Thymus (tissue), 11 donors: ENCODE data around the gene CPS1. TPM values are rescaled to one million over a fixed set of nuclear protein-coding genes. Genes with fewer than 3 reads are reported as not detected.

Experiments
- DNase-seq, 9 donors: peaks; one replicate each; pipeline ENCODE4 v3.0.0-alpha.2; 2013; ENCODE audit warnings: low spot score in 9 of 9, low read depth in 6 of 9, missing footprints in 1 of 9
- H3K27ac ChIP-seq, 2 donors: one replicate each; pipeline ENCODE4 v1.5.1; 2013; ENCODE audit warnings: control low read depth in 1 of 2, low read depth in 1 of 2, low read length in 1 of 2, mild to moderate bottlenecking in 1 of 2, moderate library complexity in 1 of 2
- H3K27me3 ChIP-seq, 2 donors: one replicate each; pipeline ENCODE4 v1.5.1; 2013; ENCODE audit warnings: low read length in 1 of 2; ENCODE audit not compliant: control insufficient read depth in 2 of 2, insufficient read depth in 1 of 2
- H3K36me3 ChIP-seq, 2 donors: one replicate each; pipeline ENCODE4 v1.5.1; 2013; ENCODE audit warnings: low read length in 1 of 2, mild to moderate bottlenecking in 1 of 2, moderate library complexity in 1 of 2; ENCODE audit not compliant: control insufficient read depth in 2 of 2, insufficient read depth in 2 of 2
- H3K4me1 ChIP-seq, 2 donors: one replicate each; pipeline ENCODE4 v1.5.1; 2013; ENCODE audit warnings: low read length in 2 of 2; ENCODE audit not compliant: control insufficient read depth in 2 of 2, insufficient read depth in 2 of 2
- H3K4me3 ChIP-seq, 2 donors: one replicate each; pipeline ENCODE4 v1.5.1; 2013; ENCODE audit warnings: low read length in 2 of 2, control low read depth in 1 of 2, mild to moderate bottlenecking in 1 of 2
- H3K9me3 ChIP-seq, 2 donors: one replicate each; pipeline ENCODE4 v1.5.1; 2013; ENCODE audit warnings: low read length in 1 of 2, mild to moderate bottlenecking in 1 of 2; ENCODE audit not compliant: control insufficient read depth in 2 of 2, insufficient read depth in 1 of 2
- WGBS: extraction: QIAGEN DNeasy Blood & Tissue Kit; methylation state at CpG from one replicate; pipeline ENCODE4 v1.1.7; 2013; 5-methylcytosine and 5-hydroxymethylcytosine counted together
- polyA plus RNA-seq: library from polyadenylated mRNA; stranded (reverse); fragments of 200-250 nt; gene quantifications from one replicate; pipeline ENCODE4 v1.2.3, GENCODE V29; 2013
- total RNA-seq: library from RNA; stranded (reverse); fragments of 120-200 nt; gene quantifications from one replicate; pipeline ENCODE4 v1.2.4, GENCODE V29; 2013
- donor health status: healthy.

CPS1 gene
- total and polyA plus RNA-seq, 2 donors, result 1.1 to 1.4 TPM

GRCh38 chr2:210671065-210671464, 114.7 kb downstream of the CPS1 start:
- Histone ChIP-seq H3K27me3 (no peaks in the 10 kb centered on the region), H3K36me3 (no peaks in the 10 kb centered on the region), H3K4me1 (no peaks in the 10 kb centered on the region), H3K9me3 (no peaks in the 10 kb centered on the region), H3K4me3 (no peak overlapping the region), H3K27ac (no peak overlapping the region)
- WGBS, result 93% methylated on average over 3 of the region's 3 CpGs
- DNase-seq, result no peak

- Histone ChIP-seq H3K9me3 (no peaks in the 10 kb centered on the region), H3K27me3 (no peaks in the 10 kb centered on the region), H3K27ac (no peak overlapping the region), H3K36me3 (no peaks in the 10 kb centered on the region), H3K4me1 (no peaks in the 10 kb centered on the region), H3K4me3 (no peak overlapping the region)
- DNase-seq, result no peak
- WGBS, result 96% methylated on average over 1 of the region's 1 CpG
Observed at GRCh38 chr2:210673117-210673516, 116.7 kb downstream of the CPS1 start.

DNA sequence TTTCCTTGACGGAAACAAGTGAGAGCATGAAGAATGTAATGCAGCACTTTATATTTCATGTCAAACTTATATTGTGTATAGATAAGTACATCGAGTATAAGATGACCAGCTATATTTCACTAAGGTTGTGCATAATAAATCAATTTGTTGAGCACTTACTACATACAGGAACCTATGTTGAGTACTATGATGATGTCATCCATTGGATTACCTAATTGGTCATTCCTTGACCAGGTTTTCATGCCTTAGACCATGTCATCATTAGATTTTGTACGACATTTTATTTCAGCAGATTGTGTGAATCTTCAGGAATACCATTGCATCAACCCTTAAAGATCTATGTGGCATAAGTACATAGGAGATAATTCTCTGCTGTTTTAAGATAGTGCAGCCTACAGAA, 119.7 kb downstream of the CPS1 start:
- no peak overlapping the region for H3K27ac ChIP-seq
- no peaks in the 10 kb centered on the region for H3K36me3 ChIP-seq
- DNase-seq, result no peak
- H3K4me1 ChIP-seq, result no peaks in the 10 kb centered on the region
- 85% methylated on average over 3 of the region's 3 CpGs for WGBS
- no peaks in the 10 kb centered on the region for H3K9me3 ChIP-seq
- H3K27me3 ChIP-seq, result no peaks in the 10 kb centered on the region
- H3K4me3 ChIP-seq, result no peak overlapping the region

- Histone ChIP-seq H3K27ac (no peak overlapping the region), H3K27me3 (no peaks in the 10 kb centered on the region), H3K36me3 (no peaks in the 10 kb centered on the region), H3K4me1 (no peaks in the 10 kb centered on the region), H3K4me3 (no peak overlapping the region), H3K9me3 (no peaks in the 10 kb centered on the region)
- DNase-seq, result no peak
Observed at GRCh38 chr2:210681491-210681890, 125.1 kb downstream of the CPS1 start.

DNA sequence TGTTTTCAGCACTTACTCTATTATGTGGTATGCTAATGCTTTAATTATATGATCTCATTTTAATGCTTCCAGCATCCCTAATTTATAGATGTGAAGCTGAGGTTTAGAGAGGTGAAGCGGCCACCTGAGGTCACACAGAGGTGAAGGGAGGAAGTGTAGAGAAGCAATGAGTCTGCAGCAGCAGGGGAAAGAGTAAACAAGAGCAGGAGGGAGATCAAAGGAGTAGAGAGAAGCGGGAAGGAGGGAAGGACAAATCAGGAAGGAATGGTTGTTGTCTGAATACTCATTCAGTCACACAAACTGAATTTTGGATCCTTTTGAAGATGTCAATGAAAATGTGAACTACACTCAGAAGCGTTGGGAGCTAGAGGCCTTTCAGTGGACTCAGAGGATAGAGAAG, 130.0 kb downstream of the CPS1 start:
- Histone ChIP-seq H3K4me3 (no peak overlapping the region), H3K4me1 (no peaks in the 10 kb centered on the region), H3K9me3 (no peaks in the 10 kb centered on the region), H3K36me3 (no peaks in the 10 kb centered on the region), H3K27me3 (no peaks in the 10 kb centered on the region), H3K27ac (no peak overlapping the region)
- no peak for DNase-seq
- WGBS, result 87% methylated on average over 3 of the region's 3 CpGs

GRCh38 chr2:210687786-210688470, 131.5 kb downstream of the CPS1 start:
- H3K36me3 ChIP-seq, result no peaks in the 10 kb centered on the region
- no peak overlapping the region for H3K4me3 ChIP-seq
- no peaks in the 10 kb centered on the region for H3K27me3 ChIP-seq
- no peak overlapping the region for H3K27ac ChIP-seq
- no peaks in the 10 kb centered on the region for H3K4me1 ChIP-seq
- no peak for DNase-seq
- H3K9me3 ChIP-seq, result no peaks in the 10 kb centered on the region
- WGBS, result 96% methylated on average over 1 of the region's 1 CpG

GRCh38 chr2:210707900-210708299, 151.5 kb downstream of the CPS1 start:
- Histone ChIP-seq H3K36me3 (no peaks in the 10 kb centered on the region), H3K27me3 (no peaks in the 10 kb centered on the region), H3K27ac (no peak overlapping the region), H3K4me1 (no peaks in the 10 kb centered on the region), H3K9me3 (no peaks in the 10 kb centered on the region), H3K4me3 (no peak overlapping the region)
- 86% methylated on average over 2 of the region's 2 CpGs for WGBS
- no peak for DNase-seq

DNA sequence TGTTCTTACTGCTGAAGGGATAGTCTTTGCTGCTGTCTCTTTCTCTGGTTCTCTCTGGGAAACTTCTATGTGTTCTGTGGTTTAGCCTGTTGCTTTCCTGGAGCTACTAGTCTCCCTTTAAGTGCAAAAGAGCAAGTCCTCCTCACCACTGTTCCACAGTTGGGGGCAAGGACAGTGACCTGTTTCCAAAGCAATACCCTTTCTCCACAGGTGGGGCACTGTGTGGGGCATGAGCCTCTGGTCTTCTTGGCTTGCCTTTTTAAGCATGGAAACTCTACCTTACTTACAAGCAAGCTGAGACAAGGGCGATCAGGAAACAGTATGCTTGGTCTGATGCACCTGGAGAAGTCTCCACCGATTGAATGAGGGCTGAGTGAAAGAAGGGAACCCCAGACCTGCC, 156.7 kb downstream of the CPS1 start:
- no peaks in the 10 kb centered on the region for H3K9me3 ChIP-seq
- no peaks in the 10 kb centered on the region for H3K36me3 ChIP-seq
- no peaks in the 10 kb centered on the region for H3K27me3 ChIP-seq
- DNase-seq, result no peak
- no peaks in the 10 kb centered on the region for H3K4me1 ChIP-seq
- H3K27ac ChIP-seq, result no peak overlapping the region
- H3K4me3 ChIP-seq, result no peak overlapping the region
- 92% methylated on average over 2 of the region's 2 CpGs for WGBS

DNA sequence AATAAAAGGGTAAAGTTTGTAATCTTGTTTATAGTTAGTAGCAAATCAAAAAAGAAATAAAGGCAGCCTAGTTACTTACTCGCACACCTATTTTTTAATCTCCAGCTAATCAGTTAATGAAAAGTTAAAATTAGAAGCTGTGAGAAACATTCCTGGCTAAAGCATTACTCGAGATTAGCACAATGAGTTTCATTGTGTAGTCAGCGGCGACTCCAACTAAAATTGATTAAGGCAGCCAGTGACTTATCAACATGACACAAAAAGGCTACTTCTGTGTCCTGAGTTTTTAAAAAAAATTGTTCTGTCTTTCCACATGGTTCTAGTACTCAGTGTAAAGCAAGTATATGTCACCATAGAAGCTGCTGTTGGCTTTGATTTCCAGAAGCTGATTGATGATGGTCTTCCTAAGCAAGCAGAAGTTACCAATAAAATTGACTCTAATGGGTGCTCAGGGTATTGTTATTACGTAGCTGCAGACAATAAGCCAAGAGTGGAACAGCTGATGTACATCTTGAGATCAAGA, 159.2 kb downstream of the CPS1 start:
- Histone ChIP-seq H3K27ac (no peak overlapping the region), H3K27me3 (no peaks in the 10 kb centered on the region), H3K36me3 (no peaks in the 10 kb centered on the region), H3K4me3 (no peak overlapping the region), H3K9me3 (no peaks in the 10 kb centered on the region), H3K4me1 (no peaks in the 10 kb centered on the region)
- DNase-seq, result no peak
- 79% methylated on average over 5 of the region's 5 CpGs for WGBS
